ENCODE results near the gene SEPTIN2. TPM values are rescaled to one million over a fixed set of nuclear protein-coding genes. Genes with fewer than 3 reads are reported as not detected.
"Not testable (repeated sequence)": the region's sequence is repeated elsewhere in the genome, so short reads cannot be mapped to it uniquely, and the experiment has no call there.

The SEPTIN2 gene
- total RNA-seq, 4 donors from 2014 or later: 175 to 281 (median 193) TPM

DNA sequence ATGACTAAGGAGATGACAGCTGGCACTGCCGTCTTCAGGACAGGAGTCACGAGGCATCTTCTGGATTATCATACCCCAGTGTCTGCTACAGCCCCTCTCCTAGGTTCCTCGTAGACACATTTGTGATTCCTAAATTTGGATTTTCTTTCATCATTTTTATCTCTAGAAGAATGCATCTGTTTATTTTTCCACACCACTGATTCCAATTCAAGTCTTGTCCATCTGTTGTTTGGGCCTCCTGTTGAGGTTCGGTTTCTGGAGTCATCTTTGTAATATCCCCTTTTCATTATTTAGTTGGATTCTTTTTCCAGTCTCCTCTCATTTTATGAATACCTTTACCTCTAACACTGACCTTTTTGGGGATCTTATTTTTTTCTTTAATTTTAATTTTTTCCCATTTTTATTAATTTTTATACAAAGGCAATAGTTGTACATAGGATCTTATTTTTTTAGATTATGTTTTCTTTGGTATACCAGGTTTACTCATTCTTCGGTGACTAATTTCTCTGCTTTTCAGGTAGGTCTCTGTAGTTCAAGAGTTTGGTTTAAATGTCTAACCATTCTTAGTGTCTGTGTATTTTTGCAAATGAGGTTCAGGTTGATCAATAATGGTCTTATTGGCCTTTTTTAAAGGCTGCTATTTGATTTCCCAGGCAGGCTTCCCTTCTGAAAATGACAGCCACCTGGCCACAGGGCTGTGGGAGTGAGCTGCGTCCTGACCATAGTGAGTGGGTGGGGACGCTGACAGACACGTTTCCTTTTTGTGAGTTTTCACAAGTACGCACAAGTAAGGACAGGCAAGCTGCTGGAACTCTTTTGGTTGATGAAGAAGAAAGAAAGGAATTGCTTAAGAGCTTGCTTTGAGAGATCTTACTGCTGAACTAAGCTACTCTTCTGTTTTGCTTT is 74.8 kb downstream of the SEPTIN2 start:
- TF ChIP-seq, protein P1, sequence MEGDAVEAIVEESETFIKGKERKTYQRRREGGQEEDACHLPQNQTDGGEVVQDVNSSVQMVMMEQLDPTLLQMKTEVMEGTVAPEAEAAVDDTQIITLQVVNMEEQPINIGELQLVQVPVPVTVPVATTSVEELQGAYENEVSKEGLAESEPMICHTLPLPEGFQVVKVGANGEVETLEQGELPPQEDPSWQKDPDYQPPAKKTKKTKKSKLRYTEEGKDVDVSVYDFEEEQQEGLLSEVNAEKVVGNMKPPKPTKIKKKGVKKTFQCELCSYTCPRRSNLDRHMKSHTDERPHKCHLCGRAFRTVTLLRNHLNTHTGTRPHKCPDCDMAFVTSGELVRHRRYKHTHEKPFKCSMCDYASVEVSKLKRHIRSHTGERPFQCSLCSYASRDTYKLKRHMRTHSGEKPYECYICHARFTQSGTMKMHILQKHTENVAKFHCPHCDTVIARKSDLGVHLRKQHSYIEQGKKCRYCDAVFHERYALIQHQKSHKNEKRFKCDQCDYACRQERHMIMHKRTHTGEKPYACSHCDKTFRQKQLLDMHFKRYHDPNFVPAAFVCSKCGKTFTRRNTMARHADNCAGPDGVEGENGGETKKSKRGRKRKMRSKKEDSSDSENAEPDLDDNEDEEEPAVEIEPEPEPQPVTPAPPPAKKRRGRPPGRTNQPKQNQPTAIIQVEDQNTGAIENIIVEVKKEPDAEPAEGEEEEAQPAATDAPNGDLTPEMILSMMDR (IDR thresholded peaks at IDR 0.05): no peak
- TF ChIP-seq POLR2A (IDR thresholded peaks at IDR 0.05): no peak
- no peak for DNase-seq
- Histone ChIP-seq H3K4me1 (peaks cover 0 to 16% (median 0%) of the 10 kb centered on the region in 4 donors), H3K36me3 (no peaks in the 10 kb centered on the region), H3K9me3 (no peaks in the 10 kb centered on the region), H3K4me3 (no peak overlapping the region), H3K27me3 (no peaks in the 10 kb centered on the region), H3K27ac (no peak overlapping the region)

DNA sequence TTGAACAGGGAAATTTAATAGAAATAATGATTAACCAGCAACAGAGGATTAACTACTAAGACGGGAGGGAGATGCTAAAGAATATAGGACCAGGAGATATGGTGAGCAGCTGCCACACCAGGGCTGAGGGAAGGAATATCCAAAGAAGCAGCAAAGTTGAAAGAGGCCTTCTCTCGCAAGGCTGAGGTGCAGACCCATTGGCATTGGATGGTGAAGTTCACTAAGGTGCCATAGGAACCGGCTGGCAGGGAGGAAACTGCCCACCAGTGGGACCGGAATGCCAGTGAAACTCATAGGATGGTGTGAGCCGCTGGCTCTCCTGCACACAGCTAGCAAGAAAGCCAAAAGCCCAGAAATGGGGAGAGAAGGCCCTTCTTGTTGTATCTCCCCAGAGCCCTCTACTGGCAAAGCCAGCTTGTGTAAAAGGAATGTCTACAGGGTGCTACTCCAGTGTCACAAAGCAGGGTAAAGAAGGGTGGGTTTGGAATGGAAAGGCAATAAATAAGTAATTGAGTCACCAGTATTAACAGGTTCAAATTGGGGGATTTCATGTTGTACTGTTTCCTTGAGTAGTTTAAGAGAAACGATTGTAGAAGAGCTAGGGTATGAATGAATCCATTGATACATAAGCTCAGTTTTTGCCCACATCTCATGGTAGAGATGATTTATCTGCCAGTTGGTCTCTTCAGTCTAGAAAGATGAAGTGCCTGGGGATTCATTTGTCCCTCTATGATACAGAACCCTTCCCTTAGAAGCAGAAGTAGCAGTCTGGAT is 76.4 kb downstream of the SEPTIN2 start:
- TF ChIP-seq POLR2A (IDR thresholded peaks at IDR 0.05): no peak
- TF ChIP-seq, protein P1 (IDR thresholded peaks at IDR 0.05): peak in 4 of 6 experiments; percentile 21 to 53 (median 44)
- H3K4me1 ChIP-seq: peaks cover 0 to 16% (median 0%) of the 10 kb centered on the region in 4 donors
- no peaks in the 10 kb centered on the region for H3K9me3 ChIP-seq
- H3K4me3 ChIP-seq: no peak overlapping the region
- no peaks in the 10 kb centered on the region for H3K27me3 ChIP-seq
- H3K36me3 ChIP-seq: no peaks in the 10 kb centered on the region
- peak in 1 of 3 donors; percentile 59 for DNase-seq
- H3K27ac ChIP-seq: no peak overlapping the region

DNA sequence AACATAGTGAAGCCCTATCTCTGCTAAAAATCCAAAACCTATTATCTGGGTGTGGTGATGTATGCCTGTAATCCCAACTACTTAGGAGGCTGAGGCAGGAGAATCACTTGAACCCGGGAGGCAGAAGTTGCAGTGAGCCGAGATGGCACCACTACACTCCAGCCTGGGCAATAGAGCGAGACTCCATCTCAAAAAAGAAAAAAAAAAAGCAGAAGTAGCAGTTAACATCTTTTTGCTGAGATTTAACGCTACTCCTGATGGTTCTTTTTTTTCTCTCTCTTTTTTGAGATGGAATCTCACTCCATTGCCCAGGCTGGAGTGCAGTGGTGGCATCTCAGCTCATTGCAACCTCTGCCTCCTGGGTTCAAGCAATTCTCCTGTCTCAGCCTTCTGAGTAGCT is 77.0 kb downstream of the SEPTIN2 start:
- not testable (repeated sequence) for H3K9me3 ChIP-seq, H3K27ac ChIP-seq, H3K36me3 ChIP-seq, H3K4me3 ChIP-seq, H3K27me3 ChIP-seq, DNase-seq
- H3K4me1 ChIP-seq: peaks cover 0 to 16% (median 0%) of the 10 kb centered on the region in 4 donors

DNA sequence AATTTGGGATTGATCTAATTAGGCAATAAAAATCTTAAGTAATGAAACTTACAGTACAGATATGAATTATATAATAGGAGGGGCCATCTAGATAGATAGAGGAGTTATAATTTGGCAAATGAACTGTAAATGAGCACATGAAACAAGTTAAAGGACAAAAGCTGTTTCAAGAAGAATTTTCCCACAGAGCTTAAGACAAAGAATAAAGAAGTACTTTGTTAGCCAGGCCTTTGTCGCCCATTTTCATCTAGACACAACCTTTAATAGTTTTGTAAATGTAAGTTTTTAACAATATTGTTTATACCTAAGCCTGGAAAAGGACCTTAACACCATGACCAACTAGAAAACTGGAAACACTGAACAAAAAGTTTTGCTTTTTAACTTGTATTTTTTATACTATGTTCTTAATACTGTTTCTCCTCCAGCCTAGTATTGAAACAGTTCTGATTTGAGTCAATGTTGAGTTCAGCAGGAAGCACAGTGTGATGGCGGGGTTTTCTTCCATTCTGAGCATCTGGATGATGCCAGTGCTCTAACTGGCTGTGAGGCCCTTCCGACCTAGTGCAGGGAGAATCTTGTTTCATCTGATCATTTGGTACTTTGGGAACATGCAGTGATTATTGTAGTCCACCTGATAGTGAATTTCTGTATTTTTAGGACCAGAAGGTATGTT is 77.9 kb downstream of the SEPTIN2 start:
- Histone ChIP-seq H3K27me3 (no peaks in the 10 kb centered on the region), H3K36me3 (no peaks in the 10 kb centered on the region), H3K4me1 (peaks cover 0 to 16% (median 0%) of the 10 kb centered on the region in 4 donors), H3K9me3 (no peaks in the 10 kb centered on the region), H3K27ac (no peak overlapping the region), H3K4me3 (no peak overlapping the region)
- TF ChIP-seq, protein P1 (IDR thresholded peaks at IDR 0.05): no peak
- DNase-seq: no peak

DNA sequence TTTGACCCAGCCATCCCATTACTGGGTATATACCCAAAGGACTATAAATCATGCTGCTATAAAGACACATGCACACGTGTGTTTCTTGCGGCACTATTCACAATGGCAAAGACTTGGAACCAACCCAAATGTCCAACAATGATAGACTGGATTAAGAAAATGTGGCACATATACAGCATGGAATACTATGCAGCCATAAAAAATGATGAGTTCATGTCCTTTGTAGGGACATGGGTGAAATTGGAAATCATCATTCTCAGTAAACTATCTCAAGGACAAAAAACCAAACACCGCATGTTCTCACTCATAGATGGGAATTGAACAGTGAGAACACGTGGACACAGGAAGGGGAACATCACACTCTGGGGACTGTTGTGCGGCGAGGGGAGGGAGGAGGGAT is 81.1 kb downstream of the SEPTIN2 start:
- not testable (repeated sequence) for H3K4me3 ChIP-seq, DNase-seq, H3K9me3 ChIP-seq, H3K36me3 ChIP-seq, H3K27ac ChIP-seq, H3K27me3 ChIP-seq
- H3K4me1 ChIP-seq: peaks cover 0 to 25% (median 0%) of the 10 kb centered on the region in 4 donors
